Suprapubic skin (tissue), 4 donors: ENCODE data around the gene ZNF45. TPM values are rescaled to one million over a fixed set of nuclear protein-coding genes. Genes with fewer than 3 reads are reported as not detected.
"Not testable (repeated sequence)": the region's sequence is repeated elsewhere in the genome, so short reads cannot be mapped to it uniquely, and the experiment has no call there.

Source experiments
- DNase-seq, 2 donors: peaks; one replicate each; pipeline ENCODE4 v3.0.0-alpha.2; 2019; ENCODE audit warnings: low spot score in 2 of 2
- H3K27ac ChIP-seq: fragments of 200-600 bp; sonication (generic); one replicate; pipeline ENCODE4 v1.5.1; 2019
- H3K27me3 ChIP-seq: fragments of 200-600 bp; sonication (generic); one replicate; pipeline ENCODE4 v1.5.1; 2019
- H3K36me3 ChIP-seq: fragments of 200-600 bp; sonication (generic); one replicate; pipeline ENCODE4 v1.5.1; 2019
- H3K4me1 ChIP-seq: fragments of 200-600 bp; sonication (generic); one replicate; pipeline ENCODE4 v1.5.1; 2019
- H3K4me3 ChIP-seq: fragments of 200-600 bp; sonication (generic); one replicate; pipeline ENCODE4 v1.5.1; 2019; ENCODE audit warnings: mild to moderate bottlenecking
- H3K9me3 ChIP-seq: fragments of 200-600 bp; sonication (generic); one replicate; pipeline ENCODE4 v1.5.1; 2019
- EP300 ChIP-seq: sonication (generic); formaldehyde crosslinking; IDR thresholded peaks from one replicate; pipeline ENCODE4 v1.6.1; 2017; ENCODE audit warnings: antibody characterized with exemption
- POLR2A ChIP-seq, 2 donors: fragments of 450-650 bp; IDR thresholded peaks; one replicate each; pipeline ENCODE4 v1.6.1; 2017; ENCODE audit warnings: antibody characterized with exemption in 2 of 2, mild to moderate bottlenecking in 2 of 2, moderate library complexity in 2 of 2
- POLR2AphosphoS5 ChIP-seq, 3 donors: sonication (generic); formaldehyde crosslinking; IDR thresholded peaks; one replicate each; pipeline ENCODE4 v1.6.1; 2017; ENCODE audit warnings: antibody characterized with exemption in 3 of 3
- WGBS: methylation state at CpG from one replicate; pipeline ENCODE4 v1.1.5; 2018; 5-methylcytosine and 5-hydroxymethylcytosine counted together
- total RNA-seq, 4 donors: library from RNA; depleted of rRNA; stranded (reverse); fragments of >200 nt; gene quantifications; one replicate each; pipeline ENCODE4 v1.1.0, GENCODE V29; 2016
- TF ChIP-seq, protein P1 (sequence below), 2 donors: fragments of 200-600 bp in 1 of 2; fragments of 450-650 bp in 1 of 2; sonication (generic) in 1 of 2; IDR thresholded peaks; one replicate each; pipeline ENCODE4 v1.5.1; 2016 to 2019; ENCODE audit warnings: antibody characterized with exemption in 2 of 2, mild to moderate bottlenecking in 1 of 2, moderate library complexity in 1 of 2

Gene ZNF45
- total RNA-seq, 4 donors from 2014 or later, result 5.8 to 10.8 (median 9.9) TPM

DNA sequence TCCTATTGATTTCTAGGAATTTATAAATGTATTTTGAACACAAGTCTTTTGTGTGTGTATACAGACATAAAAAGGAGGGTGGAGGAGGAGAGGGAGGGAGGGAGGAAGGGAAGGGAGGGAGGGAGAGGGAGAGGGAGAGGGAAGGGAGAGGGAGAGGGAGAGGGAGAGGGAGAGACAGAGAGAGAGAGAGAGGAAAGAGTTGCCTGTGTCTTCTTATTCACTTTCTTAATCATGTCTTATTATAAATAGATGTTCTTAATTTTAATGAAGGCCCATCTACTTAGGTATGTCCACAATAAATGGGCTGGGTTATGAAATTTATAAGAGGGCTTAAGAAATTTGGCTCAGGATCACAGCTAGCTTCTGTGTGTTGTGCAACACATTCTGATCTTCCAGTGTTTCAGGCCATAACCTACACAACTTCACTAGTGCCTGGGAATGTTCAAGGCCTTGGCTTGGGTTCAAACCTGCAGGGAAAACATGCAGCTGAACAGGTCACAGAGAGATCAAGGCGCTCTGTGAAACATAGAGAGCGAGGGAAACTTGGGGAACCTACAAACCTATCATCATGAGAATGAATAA, 39.3 kb downstream of the ZNF45 start:
- Histone ChIP-seq H3K4me3 (no peak overlapping the region), H3K27me3 (no peaks in the 10 kb centered on the region), H3K4me1 (no peaks in the 10 kb centered on the region), H3K9me3 (peaks cover 38% of the 10 kb centered on the region), H3K36me3 (peaks cover 3% of the 10 kb centered on the region), H3K27ac (no peak overlapping the region)
- 86% methylated on average over 2 of the region's 2 CpGs for WGBS
- TF ChIP-seq EP300 (no peak), POLR2A (IDR thresholded peaks at IDR 0.05) (no peak), POLR2AphosphoS5 (IDR thresholded peaks at IDR 0.05) (no peak)
- TF ChIP-seq, protein P1, sequence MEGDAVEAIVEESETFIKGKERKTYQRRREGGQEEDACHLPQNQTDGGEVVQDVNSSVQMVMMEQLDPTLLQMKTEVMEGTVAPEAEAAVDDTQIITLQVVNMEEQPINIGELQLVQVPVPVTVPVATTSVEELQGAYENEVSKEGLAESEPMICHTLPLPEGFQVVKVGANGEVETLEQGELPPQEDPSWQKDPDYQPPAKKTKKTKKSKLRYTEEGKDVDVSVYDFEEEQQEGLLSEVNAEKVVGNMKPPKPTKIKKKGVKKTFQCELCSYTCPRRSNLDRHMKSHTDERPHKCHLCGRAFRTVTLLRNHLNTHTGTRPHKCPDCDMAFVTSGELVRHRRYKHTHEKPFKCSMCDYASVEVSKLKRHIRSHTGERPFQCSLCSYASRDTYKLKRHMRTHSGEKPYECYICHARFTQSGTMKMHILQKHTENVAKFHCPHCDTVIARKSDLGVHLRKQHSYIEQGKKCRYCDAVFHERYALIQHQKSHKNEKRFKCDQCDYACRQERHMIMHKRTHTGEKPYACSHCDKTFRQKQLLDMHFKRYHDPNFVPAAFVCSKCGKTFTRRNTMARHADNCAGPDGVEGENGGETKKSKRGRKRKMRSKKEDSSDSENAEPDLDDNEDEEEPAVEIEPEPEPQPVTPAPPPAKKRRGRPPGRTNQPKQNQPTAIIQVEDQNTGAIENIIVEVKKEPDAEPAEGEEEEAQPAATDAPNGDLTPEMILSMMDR (IDR thresholded peaks at IDR 0.05), result no peak
- no peak for DNase-seq

DNA sequence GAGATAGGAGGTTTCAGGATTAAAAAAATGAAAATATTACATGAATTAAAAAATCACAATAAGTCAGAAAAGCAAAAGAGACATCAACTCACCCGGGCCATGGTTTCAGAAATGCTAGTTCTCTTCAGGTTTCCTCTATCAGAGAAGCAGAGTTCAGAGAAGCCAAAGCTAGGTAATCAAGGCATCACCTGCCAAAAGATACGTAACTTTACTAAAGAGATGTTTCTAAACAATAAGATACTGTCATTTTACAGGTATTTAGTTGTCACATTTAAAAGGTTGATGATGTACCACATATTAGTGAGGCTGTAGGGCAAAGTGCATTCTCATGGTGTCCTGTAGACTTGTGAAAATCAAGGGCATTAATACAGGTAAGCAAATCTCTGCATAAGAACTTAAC, 51.2 kb downstream of the ZNF45 start, which contains the start of gene ZNF404:
ZNF404 (minus strand) TSS at position 101 of the 400 bp plus-strand sequence.
- Histone ChIP-seq H3K27ac (no peak within 1 kb of the TSS), H3K4me1 (no peaks in the 10 kb centered on the region), H3K36me3 (peaks cover 14% of the 10 kb centered on the region), H3K9me3 (peaks cover 57% of the 10 kb centered on the region), H3K4me3 (no peak within 1 kb of the TSS), H3K27me3 (no peaks in the 10 kb centered on the region)
- 88% methylated on average over 2 of the region's 2 CpGs for WGBS
- TF ChIP-seq POLR2A (IDR thresholded peaks at IDR 0.05) (no peak), POLR2AphosphoS5 (IDR thresholded peaks at IDR 0.05) (no peak), EP300 (no peak)
- TF ChIP-seq, protein P1 (IDR thresholded peaks at IDR 0.05), result no peak
- DNase-seq, result no peak

DNA sequence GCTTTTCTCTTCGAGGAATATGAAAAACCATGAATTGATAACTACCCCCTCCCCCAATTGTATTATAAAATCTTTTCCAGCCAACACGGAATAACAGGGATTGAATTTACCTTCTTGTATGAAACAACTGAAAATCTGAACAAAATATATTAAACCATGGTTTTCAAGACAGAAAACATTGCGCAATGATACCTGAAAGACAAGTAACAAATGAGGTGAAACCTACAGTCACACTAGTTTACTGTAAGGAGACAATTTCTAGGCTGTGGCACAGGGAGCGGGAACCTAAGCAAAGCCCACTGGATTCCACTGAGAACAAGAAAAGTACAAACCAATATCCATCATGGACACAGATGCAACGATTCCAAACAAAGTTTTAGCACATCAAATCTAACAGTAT, 54.6 kb downstream of the ZNF45 start:
- H3K36me3 ChIP-seq, result peaks cover 14% of the 10 kb centered on the region
- peaks cover 59% of the 10 kb centered on the region for H3K9me3 ChIP-seq

DNA sequence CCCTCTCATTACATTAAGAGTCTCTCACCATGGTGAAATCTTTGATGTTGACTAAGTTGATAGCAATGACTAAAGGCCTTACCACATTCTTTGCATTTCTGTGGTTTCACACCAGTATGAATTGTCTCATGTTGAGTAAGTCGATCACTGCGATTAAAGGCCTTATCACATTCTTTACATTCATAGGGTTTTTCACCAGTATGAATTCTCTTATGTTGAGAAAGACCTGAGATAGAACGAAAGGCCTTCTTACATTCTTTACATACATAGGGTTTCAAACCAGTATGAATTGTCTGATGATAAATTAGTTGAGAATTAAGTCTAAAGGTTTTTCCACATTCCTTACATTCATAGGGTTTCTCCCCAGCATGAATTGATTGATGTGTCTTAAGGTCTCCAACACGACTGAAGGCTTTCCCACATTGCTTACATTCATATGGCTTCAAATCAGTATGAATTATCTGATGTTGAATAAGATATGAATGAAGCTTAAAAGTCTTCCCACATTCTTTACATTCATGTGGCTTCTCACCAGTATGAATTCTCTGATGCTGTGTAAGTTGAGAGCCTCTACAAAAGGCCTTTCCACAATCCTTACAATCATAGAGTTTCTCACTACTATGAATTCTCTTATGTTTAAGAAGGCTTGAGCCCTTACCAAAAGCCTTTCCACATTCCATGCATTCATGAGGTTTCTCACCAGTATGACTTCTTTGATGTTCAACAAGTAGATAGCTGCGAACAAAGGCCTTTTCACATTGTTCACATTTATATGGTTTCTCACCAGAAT, 62.3 kb downstream of the ZNF45 start:
- Histone ChIP-seq H3K9me3 (peaks cover 50% of the 10 kb centered on the region), H3K4me1 (no peaks in the 10 kb centered on the region), H3K27me3 (no peaks in the 10 kb centered on the region), H3K4me3 (no peak overlapping the region), H3K27ac (no peak overlapping the region), H3K36me3 (no peaks in the 10 kb centered on the region)
- DNase-seq, result no peak
- 92% methylated on average over 5 of the region's 5 CpGs for WGBS
- TF ChIP-seq, protein P1 (IDR thresholded peaks at IDR 0.05), result no peak
- TF ChIP-seq POLR2AphosphoS5 (IDR thresholded peaks at IDR 0.05) (no peak), POLR2A (IDR thresholded peaks at IDR 0.05) (no peak), EP300 (no peak)

More for the DNA sequence above, 54.6 kb downstream of the ZNF45 start:
- H3K27ac ChIP-seq, result no peak overlapping the region
- TF ChIP-seq EP300 (no peak), POLR2A (IDR thresholded peaks at IDR 0.05) (no peak), POLR2AphosphoS5 (IDR thresholded peaks at IDR 0.05) (no peak)
- TF ChIP-seq, protein P1 (IDR thresholded peaks at IDR 0.05), result no peak
- DNase-seq, result no peak
- H3K4me3 ChIP-seq, result no peak overlapping the region
- no peaks in the 10 kb centered on the region for H3K27me3 ChIP-seq
- H3K4me1 ChIP-seq, result no peaks in the 10 kb centered on the region
- WGBS, result 93% methylated on average over 5 of the region's 5 CpGs

DNA sequence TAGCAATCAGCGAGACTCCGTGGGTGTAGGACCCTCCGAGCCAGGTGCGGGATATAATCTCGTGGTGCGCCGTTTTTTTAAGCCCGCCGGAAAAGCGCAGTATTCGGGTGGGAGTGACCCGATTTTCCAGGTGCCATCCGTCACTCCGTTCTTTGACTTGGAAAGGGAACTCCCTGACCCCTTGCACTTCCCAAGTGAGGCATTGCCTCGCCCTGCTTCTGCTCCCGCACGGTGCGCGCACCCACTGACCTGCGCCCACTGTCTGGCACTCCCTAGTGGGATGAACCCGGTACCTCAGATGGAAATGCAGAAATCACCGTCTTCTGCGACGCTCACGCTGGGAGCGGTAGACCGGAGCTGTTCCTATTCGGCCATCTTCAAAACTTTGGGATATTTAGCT, 68.2 kb downstream of the ZNF45 start:
- WGBS, result 98% methylated on average over 26 of the region's 28 CpGs
- peaks cover 30% of the 10 kb centered on the region for H3K9me3 ChIP-seq
- not testable (repeated sequence) for H3K4me1 ChIP-seq, H3K27ac ChIP-seq, H3K4me3 ChIP-seq, H3K27me3 ChIP-seq, H3K36me3 ChIP-seq, DNase-seq

Other genes with a start within 250 kb of the ZNF45 start
- gene IRGC, start 219.2 kb downstream of the ZNF45 start, total RNA-seq, result not detected
- 10 to 100 TPM; 21.5 to 44.4 (median 30.1) TPM for gene SMG9, start 180.3 kb downstream of the ZNF45 start, total RNA-seq
- gene KCNN4, start 154.3 kb downstream of the ZNF45 start, total RNA-seq, result 10 to 100 TPM; 26.4 to 77.9 (median 48.2) TPM
- 100 to 1,000 TPM in 1 of 4 donors, 10 to 100 TPM in 3; 48.5 to 114 (median 98.5) TPM for gene LYPD5, start 132.8 kb downstream of the ZNF45 start, total RNA-seq
- 10 to 100 TPM in 2 of 4 donors, 1 to 10 TPM in 2; 4.7 to 26.4 (median 10.0) TPM for gene ZNF283, start 108.0 kb downstream of the ZNF45 start, total RNA-seq
- 1 to 10 TPM in 2 of 4 donors, under 1 TPM in 2; 0.72 to 1.6 (median 1.2) TPM for gene ZNF404, start 51.3 kb downstream of the ZNF45 start, total RNA-seq
- gene ZNF221, start 15.9 kb upstream of the ZNF45 start, total RNA-seq, result 1 to 10 TPM; 2.1 to 6.8 (median 3.0) TPM
- 1 to 10 TPM; 2.2 to 10.0 (median 8.0) TPM for gene ZNF155, start 48.9 kb upstream of the ZNF45 start, total RNA-seq
- gene ZNF230, start 67.7 kb upstream of the ZNF45 start, total RNA-seq, result 10 to 100 TPM in 1 of 4 donors, 1 to 10 TPM in 3; 1.7 to 11.3 (median 2.3) TPM
- gene ZNF222, start 90.1 kb upstream of the ZNF45 start, total RNA-seq, result 1 to 10 TPM; 2.7 to 4.3 (median 3.4) TPM
- 10 to 100 TPM in 1 of 4 donors, 1 to 10 TPM in 3; 1.3 to 13.4 (median 5.7) TPM for gene ZNF223, start 116.8 kb upstream of the ZNF45 start, total RNA-seq
- 1 to 10 TPM; 1.2 to 4.9 (median 1.3) TPM for gene ZNF284, start 136.9 kb upstream of the ZNF45 start, total RNA-seq
- gene ZNF224, start 159.1 kb upstream of the ZNF45 start, total RNA-seq, result 10 to 100 TPM; 11.5 to 43.9 (median 19.8) TPM
- gene ZNF225, start 178.1 kb upstream of the ZNF45 start, total RNA-seq, result 1 to 10 TPM; 1.5 to 5.4 (median 3.7) TPM
- gene ZNF234, start 206.3 kb upstream of the ZNF45 start, total RNA-seq, result 1 to 10 TPM; 2.6 to 9.0 (median 6.8) TPM
- 10 to 100 TPM; 12.1 to 20.1 (median 13.5) TPM for gene ZNF226, start 229.8 kb upstream of the ZNF45 start, total RNA-seq